Ovary (tissue), 9 donors: ENCODE measurements around the gene RHBDF2. TPM values are rescaled to one million over a fixed set of nuclear protein-coding genes. Genes with fewer than 3 reads are reported as not detected.
A peak's percentile ranks its signal among the peaks of the same experiment; 100 is the strongest.
"Not testable (repeated sequence)": the region's sequence is repeated elsewhere in the genome, so short reads cannot be mapped to it uniquely, and the experiment has no call there.

Experiments used
- DNase-seq, 5 donors: peaks; one replicate each; pipeline ENCODE4 v3.0.0-alpha.2; 2019 to 2020
- H3K27ac ChIP-seq, 2 donors: fragments of 200-600 bp; one replicate each; pipeline versions ENCODE4 v1.5.1 to v1.8.0; 2019 to 2022
- H3K27me3 ChIP-seq: fragments of 200-600 bp; one replicate; pipeline ENCODE4 v1.8.0; 2022
- H3K36me3 ChIP-seq: fragments of 200-600 bp; sonication (generic); one replicate; pipeline ENCODE4 v1.5.1; 2019
- H3K4me1 ChIP-seq: one replicate; pipeline ENCODE4 v1.8.1; 2013; ENCODE audit warnings: mild to moderate bottlenecking, moderate library complexity; ENCODE audit not compliant: insufficient read depth
- H3K4me3 ChIP-seq: fragments of 200-600 bp; sonication (generic); one replicate; pipeline ENCODE4 v1.5.1; 2017
- H3K9me3 ChIP-seq, 2 donors: fragments of 200-600 bp in 1 of 2; sonication (generic) in 1 of 2; one replicate each; pipeline versions ENCODE4 v1.5.1 to v1.8.1; 2013 to 2019; ENCODE audit warnings: mild to moderate bottlenecking in 1 of 2, moderate library complexity in 1 of 2
- CTCF ChIP-seq, 3 donors: fragments of 450-650 bp in 2 of 3; fragments of 200-600 bp in 1 of 3; IDR thresholded peaks; one replicate each; pipeline versions ENCODE4 v1.5.1 to v1.8.0; 2016 to 2022; ENCODE audit warnings: antibody characterized with exemption in 3 of 3, mild to moderate bottlenecking in 1 of 3
- EP300 ChIP-seq: sonication (generic); formaldehyde crosslinking; IDR thresholded peaks from one replicate; pipeline ENCODE4 v1.6.1; 2017; ENCODE audit warnings: antibody characterized with exemption
- POLR2A ChIP-seq: fragments of 450-650 bp; IDR thresholded peaks from one replicate; pipeline ENCODE4 v1.6.1; 2017; ENCODE audit warnings: antibody characterized with exemption, mild to moderate bottlenecking, moderate library complexity
- WGBS, 3 donors: extraction: QIAGEN DNeasy Blood & Tissue Kit in 1 of 3; methylation state at CpG; one replicate each; pipeline versions ENCODE4 v1.1.5 to v1.1.7; 2013 to 2017; 5-methylcytosine and 5-hydroxymethylcytosine counted together
- intact Hi-C, 4 donors: fragments of 100-400 bp; cut with DNase I; formaldehyde crosslinking; loops; one replicate each; pipeline versions ENCODE4 v1.11.0 to v1.15.1; 2022 to 2023
- polyA plus RNA-seq, 2 donors: library from polyadenylated mRNA; stranded (reverse); fragments of 200-250 nt in 1 of 2; fragments of 350-450 nt in 1 of 2; fragmentation: Illumina TruSeq in 1 of 2; extraction: RNeasy Lipid Tissue Mini Kit (QIAGEN cat#74804) in 1 of 2; gene quantifications; one replicate each; pipeline ENCODE4 v1.2.3, GENCODE V29; 2013 to 2014
- total RNA-seq, 7 donors: library from RNA; depleted of rRNA in 2 of 7; stranded (reverse); fragments of >200 nt in 2 of 7; fragmentation: NEBNext Ultra II Directional in 3 of 7; extraction: Animal tissue kit (Norgen Biotek cat#: 25700) in 3 of 7; gene quantifications; one replicate each; pipeline versions ENCODE4 v1.1.0 to v1.2.4, GENCODE V29; 2016 to 2023
- donor health status: DM: no; HTN: no; CAD: no; lungs with moderate emphysema.
- donor health status: DM: no; HTN: no; CAD: no.
- donor health status: Bipolar disorder and iron deficiency.
- donor health status: DM: yes; HTN: yes; CAD: no.
- donor health status: DM: no; HTN: no; CAD: no.
- donor health status: DM: yes; HTN: yes; CAD: no.

The RHBDF2 gene
- total and polyA plus RNA-seq, 9 donors: 3.3 to 39.9 (median 19.5) TPM

DNA sequence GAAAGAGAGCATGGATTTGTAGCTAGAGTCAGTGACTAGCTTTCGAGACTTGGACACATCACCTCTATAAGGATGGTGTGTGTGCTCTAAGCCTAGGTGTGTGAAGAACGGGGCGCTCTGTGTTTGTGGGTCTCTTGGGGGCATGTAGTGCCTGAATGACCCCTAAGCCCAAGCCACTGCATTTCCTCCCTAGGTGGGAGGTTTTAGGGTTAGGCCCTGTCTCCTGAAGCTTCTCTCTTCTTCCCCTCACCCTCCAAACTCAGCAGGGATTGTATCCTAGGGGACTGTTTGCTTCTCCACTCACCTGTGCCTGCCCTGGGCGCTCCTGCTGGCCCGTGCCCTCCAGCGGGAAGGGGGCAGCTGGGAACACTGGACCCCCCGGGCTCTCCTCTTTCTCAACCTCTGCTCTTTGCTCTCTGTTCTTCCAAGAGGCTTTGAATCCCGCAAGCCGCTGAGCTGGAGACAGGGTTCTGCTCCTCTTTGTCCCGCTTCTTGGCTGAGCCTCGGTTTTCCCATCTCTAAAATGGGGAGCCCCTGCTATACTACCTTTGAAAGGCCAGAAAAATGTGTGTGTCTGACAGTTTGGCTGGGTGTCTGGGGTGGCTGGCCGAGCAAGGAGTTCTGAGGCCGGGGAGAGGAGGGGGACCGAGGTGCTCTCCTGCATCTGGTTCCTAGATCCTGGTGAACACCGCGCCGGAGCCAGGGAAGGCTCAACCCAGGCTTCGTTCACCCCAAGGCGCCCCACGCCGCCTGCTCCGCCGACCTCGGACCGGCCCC, 35.5 kb upstream of the RHBDF2 start:
- peaks cover 13% of the 10 kb centered on the region for H3K4me1 ChIP-seq
- no peaks in the 10 kb centered on the region for H3K36me3 ChIP-seq
- DNase-seq: no peak
- intact Hi-C loops: loop anchor here in 1 of 4 donors (10.0 kb wide), 1 partner anchor 168 kb away; no protein-coding TSS in a partner anchor
- H3K27ac ChIP-seq: peak overlapping the region; percentile 25 to 48
- WGBS, 3 donors: 31 to 46% (median 38%) methylated on average over 20 to 25 of the region's 25 CpGs
- peak overlapping the region; percentile 34 for H3K4me3 ChIP-seq
- no peaks in the 10 kb centered on the region for H3K9me3 ChIP-seq
- TF ChIP-seq EP300 (no peak), CTCF (IDR thresholded peaks at IDR 0.05) (no peak), POLR2A (no peak)
- H3K27me3 ChIP-seq: no peaks in the 10 kb centered on the region

GRCh38 chr17:76535788-76536510, 34.7 kb upstream of the RHBDF2 start:
- Histone ChIP-seq H3K4me3 (no peak overlapping the region), H3K9me3 (no peaks in the 10 kb centered on the region), H3K4me1 (peaks cover 15% of the 10 kb centered on the region), H3K27ac (no peak overlapping the region), H3K36me3 (no peaks in the 10 kb centered on the region), H3K27me3 (no peaks in the 10 kb centered on the region)
- intact Hi-C loops: loop anchor here in 1 of 4 donors (10.0 kb wide), 1 partner anchor 169 kb away; no protein-coding TSS in a partner anchor
- TF ChIP-seq EP300 (no peak), POLR2A (no peak), CTCF (IDR thresholded peaks at IDR 0.05) (no peak)
- no peak for DNase-seq
- WGBS, 3 donors: 78 to 85% (median 80%) methylated on average over 19 of the region's 19 CpGs

DNA sequence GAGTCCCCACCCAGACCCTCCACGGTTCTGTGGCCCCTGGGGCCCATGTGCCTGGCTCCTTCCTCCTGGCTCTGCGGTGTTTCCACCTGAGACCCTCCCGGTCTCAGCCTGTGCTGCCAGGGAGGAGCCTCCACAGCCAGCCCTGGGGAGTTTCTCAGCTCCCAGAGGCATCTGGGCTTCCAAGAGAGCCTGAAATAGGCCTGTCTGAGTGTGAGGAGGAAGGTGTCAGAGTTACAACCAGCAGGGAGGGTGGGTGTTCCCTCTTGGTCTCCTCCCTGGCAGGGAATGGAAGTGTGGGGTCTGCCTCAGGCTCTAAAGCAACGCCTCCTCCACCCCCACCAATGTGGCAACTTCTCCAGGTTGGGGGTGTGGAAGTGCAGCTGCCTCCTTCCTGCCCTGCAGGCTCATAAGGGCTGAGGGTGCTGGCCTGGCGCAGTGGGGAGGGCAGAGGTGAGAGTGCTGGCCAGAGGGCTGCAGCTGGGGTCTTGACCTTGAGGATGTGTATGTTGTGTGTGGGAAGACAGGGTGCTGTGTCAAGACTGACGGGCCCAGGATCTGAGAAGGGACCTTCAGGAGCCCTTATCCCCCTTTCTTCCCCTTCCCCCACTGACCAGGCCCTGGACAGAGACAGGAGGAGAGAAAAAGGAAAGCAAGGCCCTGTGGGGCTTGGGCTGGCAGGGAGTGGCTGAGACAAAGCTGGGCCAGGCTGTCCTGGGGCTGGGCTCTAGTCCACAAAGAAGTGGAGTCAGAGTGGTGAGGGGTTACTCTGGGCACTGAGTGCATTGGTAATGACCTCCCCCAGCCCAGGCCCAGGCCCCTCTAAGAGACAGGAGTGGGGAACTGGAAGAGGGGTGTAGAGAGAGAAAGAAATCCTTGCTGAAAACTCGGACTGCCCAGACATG, 33.9 kb upstream of the RHBDF2 start:
- Histone ChIP-seq H3K4me3 (no peak overlapping the region), H3K27me3 (no peaks in the 10 kb centered on the region), H3K9me3 (no peaks in the 10 kb centered on the region), H3K4me1 (peaks cover 16% of the 10 kb centered on the region), H3K36me3 (no peaks in the 10 kb centered on the region), H3K27ac (peak overlapping the region in 1 of 2 donors; percentile 38)
- TF ChIP-seq POLR2A (no peak), EP300 (no peak), CTCF (IDR thresholded peaks at IDR 0.05) (no peak)
- 70 to 77% (median 71%) methylated on average over 7 of the region's 7 CpGs for WGBS, 3 donors
- DNase-seq: no peak
- intact Hi-C loops: loop anchor here in 1 of 4 donors (10.0 kb wide), 1 partner anchor 170 kb away; no protein-coding TSS in a partner anchor

- H3K4me3 ChIP-seq, H3K27ac ChIP-seq, H3K27me3 ChIP-seq, DNase-seq, H3K9me3 ChIP-seq, H3K36me3 ChIP-seq: not testable (repeated sequence)
- H3K4me1 ChIP-seq: peaks cover 22% of the 10 kb centered on the region
- intact Hi-C loops: loop anchor here in 1 of 4 donors (10.0 kb wide), 1 partner anchor 171 kb away; no protein-coding TSS in a partner anchor
- WGBS, 3 donors: 93 to 94% (median 94%) methylated on average over 9 of the region's 9 CpGs
These were observed 32.6 kb upstream of the RHBDF2 start for GRCh38 chr17:76533640-76534359.
